Prostate gland (tissue), 2 donors: ENCODE results near the gene POLR2H. TPM values are rescaled to one million over a fixed set of nuclear protein-coding genes. Genes with fewer than 3 reads are reported as not detected.

Experiments
- DNase-seq: peaks from one replicate; pipeline ENCODE4 v3.0.0-alpha.2; 2019; ENCODE audit warnings: low spot score
- H3K27ac ChIP-seq, 2 donors: fragments of 200-600 bp; sonication (generic); 2 replicates each; pipeline ENCODE4 v1.5.1; 2017 to 2019
- H3K27me3 ChIP-seq: fragments of 200-600 bp; sonication (generic); replicated peaks from 2 replicates; pipeline ENCODE4 v1.5.1; 2019; ENCODE audit not compliant: insufficient read depth
- H3K36me3 ChIP-seq, 2 donors: fragments of 200-600 bp; sonication (generic); 1 replicate in 1 of 2; 2 replicates in 1 of 2; pipeline versions ENCODE4 v1.5.1 to v1.8.1; 2017 to 2019
- H3K4me1 ChIP-seq: fragments of 200-600 bp; sonication (generic); replicated peaks from 2 replicates; pipeline ENCODE4 v1.5.1; 2019
- H3K4me3 ChIP-seq, 2 donors: fragments of 200-600 bp; sonication (generic); 2 replicates each; pipeline ENCODE4 v1.5.1; 2017 to 2019
- H3K9me3 ChIP-seq: fragments of 200-600 bp; sonication (generic); 2 replicates; pipeline ENCODE4 v1.5.1; 2017
- POLR2A ChIP-seq: fragments of 450-650 bp; IDR thresholded peaks from one replicate; pipeline ENCODE4 v1.6.1; 2016; ENCODE audit warnings: antibody characterized with exemption, mild to moderate bottlenecking
- POLR2AphosphoS5 ChIP-seq: sonication (generic); formaldehyde crosslinking; IDR thresholded peaks from one replicate; pipeline ENCODE4 v1.6.1; 2017; ENCODE audit warnings: antibody characterized with exemption
- WGBS: methylation state at CpG from one replicate; pipeline ENCODE4 v1.1.5; 2018; 5-methylcytosine and 5-hydroxymethylcytosine counted together
- intact Hi-C: fragments of 100-400 bp; cut with DNase I; formaldehyde crosslinking; loops from one replicate; pipeline ENCODE4 v1.14.2; 2022
- total RNA-seq, 2 donors: library from RNA; depleted of rRNA; stranded (reverse); fragments of >200 nt; gene quantifications; one replicate each; pipeline ENCODE4 v1.1.0, GENCODE V29; 2016
- TF ChIP-seq, protein P1 (sequence below), 4 experiments: fragments of 200-600 bp in 2 of 4; fragments of 450-650 bp in 2 of 4; sonication (generic) in 2 of 4; IDR thresholded peaks; 1 replicate in 3 of 4; 2 replicates in 1 of 4; pipeline ENCODE4 v1.5.1; 2016 to 2019; ENCODE audit warnings: antibody characterized with exemption in 4 of 4, mild to moderate bottlenecking in 2 of 4, moderate library complexity in 2 of 4

POLR2H gene
- total RNA-seq, 2 donors from 2014 or later, result 62.7 to 89.2 TPM

DNA sequence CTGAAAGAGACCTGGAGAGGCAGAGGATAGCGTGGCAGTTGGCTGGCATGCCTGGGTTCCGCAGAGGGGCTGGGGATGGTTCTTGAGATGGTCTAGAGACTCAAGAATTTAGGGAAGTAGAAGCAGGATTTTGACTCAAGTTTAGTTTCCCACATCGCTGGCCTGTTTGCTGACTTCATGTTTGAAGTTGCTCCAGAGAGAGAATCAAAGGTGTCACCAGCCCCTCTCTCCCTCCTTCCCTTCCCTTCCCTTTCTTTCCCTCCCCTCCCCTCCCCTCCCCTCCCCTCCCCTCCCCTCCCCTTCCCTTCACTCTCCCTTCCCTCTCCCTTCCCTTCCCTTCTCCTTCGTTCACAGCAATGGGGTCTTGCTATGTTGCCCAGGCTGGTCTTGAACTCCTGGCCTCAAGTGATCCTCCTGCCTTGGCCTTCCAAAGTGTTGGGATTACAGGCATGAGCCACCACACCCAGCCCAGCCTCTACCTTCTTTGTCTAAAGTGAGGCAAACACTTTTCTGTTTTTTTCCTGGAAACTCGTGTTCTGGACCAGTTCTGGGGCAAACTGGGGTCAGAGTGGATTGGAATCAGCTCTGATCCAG is 28.5 kb downstream of the POLR2H start:
- Histone ChIP-seq H3K27ac (no peak overlapping the region), H3K4me3 (no peak overlapping the region), H3K9me3 (no peaks in the 10 kb centered on the region), H3K4me1 (no peaks in the 10 kb centered on the region), H3K27me3 (no peaks in the 10 kb centered on the region), H3K36me3 (no peaks in the 10 kb centered on the region)
- TF ChIP-seq POLR2A, result no peak
- TF ChIP-seq, protein P1, sequence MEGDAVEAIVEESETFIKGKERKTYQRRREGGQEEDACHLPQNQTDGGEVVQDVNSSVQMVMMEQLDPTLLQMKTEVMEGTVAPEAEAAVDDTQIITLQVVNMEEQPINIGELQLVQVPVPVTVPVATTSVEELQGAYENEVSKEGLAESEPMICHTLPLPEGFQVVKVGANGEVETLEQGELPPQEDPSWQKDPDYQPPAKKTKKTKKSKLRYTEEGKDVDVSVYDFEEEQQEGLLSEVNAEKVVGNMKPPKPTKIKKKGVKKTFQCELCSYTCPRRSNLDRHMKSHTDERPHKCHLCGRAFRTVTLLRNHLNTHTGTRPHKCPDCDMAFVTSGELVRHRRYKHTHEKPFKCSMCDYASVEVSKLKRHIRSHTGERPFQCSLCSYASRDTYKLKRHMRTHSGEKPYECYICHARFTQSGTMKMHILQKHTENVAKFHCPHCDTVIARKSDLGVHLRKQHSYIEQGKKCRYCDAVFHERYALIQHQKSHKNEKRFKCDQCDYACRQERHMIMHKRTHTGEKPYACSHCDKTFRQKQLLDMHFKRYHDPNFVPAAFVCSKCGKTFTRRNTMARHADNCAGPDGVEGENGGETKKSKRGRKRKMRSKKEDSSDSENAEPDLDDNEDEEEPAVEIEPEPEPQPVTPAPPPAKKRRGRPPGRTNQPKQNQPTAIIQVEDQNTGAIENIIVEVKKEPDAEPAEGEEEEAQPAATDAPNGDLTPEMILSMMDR (IDR thresholded peaks at IDR 0.05), result no peak
- TF ChIP-seq POLR2AphosphoS5, result no peak
- DNase-seq, result no peak
- intact Hi-C loops, result no loop called here
- WGBS, result 83% methylated on average over 5 of the region's 5 CpGs

DNA sequence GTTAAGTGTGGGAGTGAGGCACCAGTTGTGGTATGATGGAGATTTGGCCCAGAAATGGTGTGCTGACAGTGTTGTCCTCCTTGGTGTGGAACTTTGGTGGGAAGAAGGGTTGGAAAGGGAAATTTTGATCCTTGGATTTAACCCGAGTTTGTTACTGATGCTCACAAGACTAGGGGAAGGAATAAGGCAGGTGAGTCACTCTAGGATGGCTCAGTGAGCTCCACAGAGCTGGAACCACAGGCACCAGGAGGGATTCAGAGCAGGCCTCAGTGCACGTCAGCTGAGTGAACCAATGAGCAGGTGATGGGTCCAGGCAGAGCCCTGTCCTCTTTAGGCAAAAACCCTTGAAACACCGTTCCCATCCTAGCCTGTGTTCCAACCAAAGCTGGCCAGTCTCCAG is 29.8 kb downstream of the POLR2H start:
- no peak overlapping the region for H3K4me3 ChIP-seq
- DNase-seq, result no peak
- H3K4me1 ChIP-seq, result no peaks in the 10 kb centered on the region
- H3K27me3 ChIP-seq, result no peaks in the 10 kb centered on the region
- no peak overlapping the region for H3K27ac ChIP-seq
- no peaks in the 10 kb centered on the region for H3K9me3 ChIP-seq
- TF ChIP-seq, protein P1 (IDR thresholded peaks at IDR 0.05), result no peak
- TF ChIP-seq POLR2AphosphoS5 (no peak), POLR2A (no peak)
- no peaks in the 10 kb centered on the region for H3K36me3 ChIP-seq
- 84% methylated on average over 3 of the region's 3 CpGs for WGBS
- intact Hi-C loops, result no loop called here

DNA sequence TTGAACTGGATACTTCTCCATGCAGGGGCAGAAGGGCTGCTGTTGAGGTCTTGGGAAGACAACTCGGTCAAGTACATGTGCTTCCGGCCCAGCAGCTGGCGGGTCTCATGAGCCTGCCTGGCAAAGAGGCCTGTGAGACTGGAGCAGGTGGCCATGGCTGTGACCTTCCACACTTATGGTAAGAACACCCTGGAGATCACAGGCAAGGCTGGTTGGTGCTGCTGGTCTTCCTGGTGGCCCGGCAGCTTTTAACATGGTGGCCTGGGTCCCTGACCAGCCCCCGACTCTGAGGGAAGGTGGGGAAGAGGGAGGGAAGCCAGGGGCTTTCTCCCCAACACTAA is 33.8 kb downstream of the POLR2H start:
- TF ChIP-seq POLR2A (no peak), POLR2AphosphoS5 (no peak)
- TF ChIP-seq, protein P1 (IDR thresholded peaks at IDR 0.05), result no peak
- Histone ChIP-seq H3K36me3 (no peaks in the 10 kb centered on the region), H3K27ac (no peak overlapping the region), H3K4me3 (no peak overlapping the region), H3K27me3 (no peaks in the 10 kb centered on the region), H3K9me3 (no peaks in the 10 kb centered on the region), H3K4me1 (no peaks in the 10 kb centered on the region)
- no peak for DNase-seq
- WGBS, result 89% methylated on average over 4 of the region's 5 CpGs
- intact Hi-C loops, result no loop called here

DNA sequence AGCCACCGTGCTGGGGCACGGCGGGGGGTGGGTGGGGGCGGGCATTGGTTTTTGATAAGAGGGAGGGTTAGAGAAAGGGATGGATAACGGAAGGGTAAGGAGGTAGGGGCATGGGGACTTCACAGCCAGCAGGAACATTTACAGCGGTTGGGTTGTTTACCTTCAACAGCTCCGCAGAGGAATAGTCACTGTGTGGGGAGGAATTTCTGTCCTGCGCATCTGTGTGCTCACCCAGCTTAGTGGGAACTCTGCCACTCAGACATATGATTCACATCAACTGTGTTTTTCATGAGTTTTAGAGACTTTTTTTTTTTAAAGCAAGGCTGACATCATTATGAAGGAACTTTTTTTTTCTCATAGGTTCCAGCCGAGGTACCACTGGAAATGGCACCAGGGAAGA is 37.9 kb downstream of the POLR2H start:
- Histone ChIP-seq H3K4me3 (no peak overlapping the region), H3K27me3 (no peaks in the 10 kb centered on the region), H3K27ac (no peak overlapping the region), H3K36me3 (no peaks in the 10 kb centered on the region), H3K9me3 (no peaks in the 10 kb centered on the region), H3K4me1 (no peaks in the 10 kb centered on the region)
- WGBS, result 5% methylated on average over 4 of the region's 9 CpGs
- intact Hi-C loops, result no loop called here
- DNase-seq, result no peak
- no peak for TF ChIP-seq POLR2AphosphoS5
- TF ChIP-seq POLR2A, result no peak
- TF ChIP-seq, protein P1 (IDR thresholded peaks at IDR 0.05), result no peak
